NCI-H1930 (cell line): ENCODE data around the gene MPRIP.
"Not testable (repeated sequence)": the region's sequence is repeated elsewhere in the genome, so short reads cannot be mapped to it uniquely, and the experiment has no call there.

ENCODE experiments used
- DNase-seq, 2 experiments: peaks; one replicate each; lab custom pipeline; 2025; lab: John Stamatoyannopoulos, UW

MPRIP gene

DNA sequence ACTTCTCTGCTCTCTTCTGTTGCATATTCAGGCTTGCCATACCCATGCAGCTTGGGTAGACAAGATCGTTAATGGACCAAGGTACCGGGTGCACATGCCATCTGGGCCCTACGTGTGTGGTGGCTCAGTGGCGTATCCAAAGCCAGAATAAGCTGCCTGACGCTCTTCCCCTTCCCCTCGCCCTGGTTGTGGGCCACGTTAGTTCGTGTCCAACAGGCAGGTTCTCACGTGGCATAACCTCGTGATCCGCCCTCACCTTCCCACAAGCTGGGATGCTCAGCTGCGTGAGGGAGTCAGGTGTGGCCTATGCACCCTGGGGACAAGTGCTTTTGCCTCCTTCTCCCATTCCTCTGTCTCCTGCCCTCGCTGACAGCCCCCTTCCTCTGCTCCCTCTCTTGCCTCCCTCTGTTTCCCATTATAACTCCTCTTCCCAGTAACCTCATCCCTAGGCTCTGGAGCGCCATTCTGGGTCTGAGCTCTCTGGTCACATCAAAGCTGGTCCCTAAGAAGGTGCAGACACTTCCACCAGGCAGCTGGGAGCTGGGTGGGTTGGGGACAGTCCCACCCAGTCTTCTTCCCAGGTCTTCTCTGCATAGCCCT, 86.3 kb downstream of the MPRIP start:
- no peak for DNase-seq

DNA sequence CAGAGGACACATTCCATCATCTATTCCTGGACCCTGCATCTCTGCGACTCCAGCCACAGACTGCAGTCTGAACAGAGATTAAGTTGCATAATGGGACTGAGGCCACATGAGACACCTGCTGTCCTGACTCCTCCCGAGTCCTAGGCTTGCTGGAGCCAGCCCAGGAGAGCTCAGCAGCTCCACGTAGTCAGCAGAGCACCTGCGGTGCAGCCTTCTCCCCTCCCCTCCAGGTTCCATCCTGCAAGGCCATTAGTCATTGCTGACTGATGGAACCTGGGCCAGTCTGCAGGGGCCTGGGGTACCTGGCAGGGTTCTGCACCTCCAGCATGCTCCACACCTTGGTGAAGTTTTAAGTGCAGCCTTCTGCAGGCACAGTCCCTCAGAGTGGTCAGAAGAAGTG, 87.2 kb downstream of the MPRIP start:
- no peak for DNase-seq

- no peak for DNase-seq
Observed at GRCh38 chr17:17130077-17130844, 88.0 kb downstream of the MPRIP start.

DNA sequence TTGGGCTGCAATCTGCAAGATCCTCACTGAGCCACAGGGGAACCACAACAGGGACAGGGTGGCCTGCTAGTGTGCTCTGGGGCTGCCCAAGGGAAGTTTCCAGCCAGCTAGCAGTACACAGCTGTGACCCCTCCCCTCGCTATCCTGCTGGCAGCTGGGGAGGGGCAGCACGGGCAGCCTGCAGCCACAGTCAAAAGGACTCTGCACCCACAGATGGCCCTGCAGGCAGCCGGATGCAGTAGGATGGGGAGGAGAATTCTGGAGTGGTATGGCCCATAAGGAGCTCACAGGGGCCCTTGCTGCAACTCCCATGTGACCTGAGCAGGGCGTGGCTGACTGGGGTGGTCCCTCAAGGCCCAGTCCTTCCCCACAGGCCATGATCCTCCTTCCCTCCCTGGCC, 89.6 kb downstream of the MPRIP start:
- no peak for DNase-seq

DNA sequence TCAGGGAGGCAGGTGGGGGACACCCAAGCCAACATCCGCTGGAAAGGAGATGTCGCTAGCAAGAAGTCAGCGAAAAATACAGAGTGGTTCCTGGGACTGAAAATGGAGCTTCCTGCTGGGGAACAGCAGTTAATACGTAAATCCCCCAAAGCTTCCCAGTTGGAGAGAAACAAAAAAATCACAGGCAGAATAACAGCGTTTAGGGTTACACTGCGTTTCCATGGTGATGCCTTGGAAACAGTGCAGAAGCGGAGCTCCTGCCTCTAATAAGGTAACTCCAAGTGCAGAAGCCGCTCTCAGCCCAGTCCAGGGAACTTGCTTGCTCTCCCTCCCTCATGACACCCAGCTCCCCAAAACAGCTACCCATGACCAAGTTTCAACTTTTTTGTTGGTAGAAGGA, 90.5 kb downstream of the MPRIP start:
- DNase-seq, result no peak

DNA sequence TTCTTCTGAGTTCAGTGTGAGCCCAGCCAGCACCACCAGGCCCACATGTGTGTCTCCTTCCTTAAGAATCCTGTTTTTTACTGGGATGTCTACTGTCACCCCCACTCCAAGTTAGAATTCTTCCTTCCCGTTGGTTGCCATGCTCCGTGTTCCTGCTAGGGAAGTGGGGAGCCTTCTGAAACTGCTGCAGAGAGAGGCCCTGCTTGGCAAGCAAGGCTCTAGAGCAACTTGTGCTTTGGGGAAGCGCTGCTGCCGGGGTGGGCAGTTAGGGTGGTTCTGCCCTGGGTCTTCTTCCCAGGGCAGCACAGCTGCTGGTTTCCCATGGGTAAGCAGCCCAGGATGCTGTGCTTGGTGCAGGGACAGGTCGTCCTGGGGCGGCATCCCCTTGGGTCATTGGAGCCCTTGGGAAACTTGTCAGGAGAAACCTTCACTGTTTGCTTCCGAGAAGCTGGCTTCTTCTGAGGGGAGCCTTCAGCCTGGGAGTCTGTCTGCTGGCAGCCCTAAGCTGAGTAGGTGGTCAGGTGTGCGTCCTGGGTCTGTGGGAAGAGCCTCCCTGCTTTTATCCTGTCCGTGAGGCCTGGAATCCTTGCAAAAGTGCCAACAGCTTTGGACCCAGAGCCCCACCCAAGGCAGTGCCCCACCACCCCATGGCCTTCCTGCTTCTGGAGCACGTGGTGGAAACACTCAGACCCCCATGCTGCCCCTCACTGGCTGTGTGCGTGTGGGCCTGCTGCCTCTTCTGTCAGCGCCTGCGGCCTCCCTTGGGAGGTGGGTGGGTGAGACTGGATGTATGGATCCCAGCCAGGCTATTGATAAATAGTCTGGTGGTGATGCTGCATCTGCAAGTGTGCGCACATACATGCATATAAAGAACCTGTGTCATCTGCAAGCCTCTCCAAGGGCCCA, 92.0 kb downstream of the MPRIP start:
- DNase-seq, result no peak

GRCh38 chr17:17134957-17135333, 92.7 kb downstream of the MPRIP start:
- DNase-seq, result no peak

- not testable (repeated sequence) for DNase-seq
Observed at GRCh38 chr17:17136221-17136620, 94.0 kb downstream of the MPRIP start.

DNA sequence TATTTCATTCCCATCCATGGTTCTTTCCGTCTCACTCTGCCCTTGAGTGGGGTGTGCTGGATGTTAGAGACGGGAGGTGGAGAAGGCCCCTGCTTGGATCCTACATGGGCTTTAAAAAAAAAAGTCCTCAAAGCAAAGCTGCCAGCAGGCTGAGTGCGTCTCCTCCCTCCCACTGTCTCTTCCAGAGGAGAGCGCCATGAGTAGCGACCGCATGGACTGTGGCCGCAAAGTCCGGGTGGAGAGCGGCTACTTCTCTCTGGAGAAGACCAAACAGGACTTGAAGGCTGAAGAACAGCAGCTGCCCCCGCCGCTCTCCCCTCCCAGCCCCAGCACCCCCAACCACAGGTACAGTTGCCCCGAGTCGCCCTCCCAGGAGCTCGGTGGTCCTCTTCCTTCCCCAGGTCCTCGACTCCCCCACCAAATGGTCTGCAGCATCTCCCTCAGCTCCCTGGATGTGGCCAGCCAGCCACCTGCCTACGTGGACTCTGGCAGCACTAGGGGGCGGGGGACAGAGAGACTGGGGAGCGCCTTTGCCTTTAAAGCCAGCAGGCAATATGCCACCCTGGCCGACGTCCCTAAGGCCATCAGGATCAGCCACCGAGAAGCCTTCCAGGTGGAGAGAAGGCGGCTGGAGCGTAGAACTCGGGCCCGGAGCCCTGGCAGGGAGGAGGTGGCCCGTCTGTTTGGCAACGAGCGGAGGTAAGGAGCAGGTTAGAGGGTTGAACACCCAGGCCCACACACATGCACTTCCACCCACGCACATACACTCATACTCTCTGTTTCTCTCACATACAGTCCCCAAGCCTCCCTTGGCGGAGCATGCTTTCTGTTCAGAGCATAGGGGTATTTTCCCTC, 95.7 kb downstream of the MPRIP start:
- DNase-seq, result no peak

GRCh38 chr17:17139972-17140589, 97.8 kb downstream of the MPRIP start:
- DNase-seq, result no peak

- no peak for DNase-seq
Observed at GRCh38 chr17:17140590-17140980, 98.3 kb downstream of the MPRIP start.

GRCh38 chr17:17141279-17141678, 99.0 kb downstream of the MPRIP start:
- DNase-seq, result no peak

DNA sequence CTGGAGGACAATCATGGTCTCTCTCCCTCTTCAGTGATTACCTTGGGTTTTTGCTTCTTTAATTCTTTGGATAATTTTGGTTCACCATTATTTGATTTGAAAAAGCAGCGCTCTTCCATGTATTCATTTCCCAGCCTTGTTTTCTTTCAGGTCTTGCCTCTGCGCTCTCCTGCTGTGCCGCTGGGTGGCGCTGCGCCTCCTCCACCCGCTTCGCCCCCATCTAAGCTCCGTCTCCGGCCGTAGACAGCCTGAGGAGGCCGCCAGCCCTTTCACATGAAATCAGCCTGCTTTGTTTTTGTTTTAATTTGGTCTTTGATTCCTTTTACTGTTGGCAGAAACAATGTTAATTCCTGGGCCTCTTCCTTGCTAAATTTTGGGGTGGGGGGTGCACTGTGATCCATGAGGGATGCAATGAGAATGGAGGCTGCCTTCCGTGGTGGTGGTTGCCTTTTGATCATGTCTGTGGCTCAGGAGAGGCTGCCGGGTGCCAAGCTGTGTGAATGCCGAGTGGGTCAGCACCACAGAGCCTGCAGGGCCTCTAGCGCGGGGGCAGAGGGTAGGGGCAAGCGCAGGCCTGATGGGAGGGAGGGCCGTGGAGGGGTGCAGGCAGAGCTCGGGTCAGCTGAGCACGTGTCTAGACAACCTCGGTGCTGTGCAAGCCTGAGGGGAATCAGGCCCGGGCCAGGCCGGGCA, 99.7 kb downstream of the MPRIP start:
- peak in 1 of 2 experiments; percentile 5 for DNase-seq

- DNase-seq, result no peak
Observed at GRCh38 chr17:17142556-17142955, 100.3 kb downstream of the MPRIP start.

DNA sequence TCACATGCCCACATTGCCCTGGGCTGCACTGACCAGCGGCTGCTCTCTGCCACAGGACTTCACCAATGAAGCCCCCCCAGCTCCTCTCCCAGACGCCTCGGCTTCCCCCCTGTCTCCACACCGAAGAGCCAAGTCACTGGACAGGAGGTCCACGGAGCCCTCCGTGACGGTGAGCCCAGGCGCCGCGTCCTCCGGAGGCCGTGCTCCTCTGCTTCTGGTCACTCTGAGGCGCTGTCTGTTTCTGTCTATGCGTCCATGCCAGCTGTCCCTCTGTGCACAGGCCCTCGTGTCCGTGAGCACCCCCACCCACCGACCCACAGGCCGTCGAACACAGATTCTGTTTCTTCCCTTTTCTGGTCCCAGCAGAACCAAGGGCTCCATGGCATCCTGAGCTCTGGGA, 101.2 kb downstream of the MPRIP start:
- no peak for DNase-seq

DNA sequence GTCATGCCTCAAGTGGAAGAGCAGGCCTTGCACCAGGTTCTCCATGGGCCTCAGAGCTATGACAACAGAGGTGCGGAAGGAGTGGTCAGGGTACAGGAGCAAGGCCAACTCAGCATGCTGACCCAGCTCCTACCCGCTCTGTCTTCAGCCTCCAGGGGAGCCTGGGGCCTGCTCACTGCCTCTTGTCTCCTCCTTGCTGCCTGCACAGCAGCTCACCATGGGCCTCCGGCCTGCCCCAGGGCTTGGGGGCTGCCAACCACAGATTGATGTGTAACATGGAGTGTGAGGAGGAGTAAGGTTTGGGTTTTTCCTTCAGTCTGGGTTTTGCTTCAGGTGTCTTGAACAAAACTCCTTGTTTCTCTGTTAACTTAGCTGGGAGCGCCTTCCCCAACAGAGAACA, 101.8 kb downstream of the MPRIP start:
- DNase-seq, result no peak

DNA sequence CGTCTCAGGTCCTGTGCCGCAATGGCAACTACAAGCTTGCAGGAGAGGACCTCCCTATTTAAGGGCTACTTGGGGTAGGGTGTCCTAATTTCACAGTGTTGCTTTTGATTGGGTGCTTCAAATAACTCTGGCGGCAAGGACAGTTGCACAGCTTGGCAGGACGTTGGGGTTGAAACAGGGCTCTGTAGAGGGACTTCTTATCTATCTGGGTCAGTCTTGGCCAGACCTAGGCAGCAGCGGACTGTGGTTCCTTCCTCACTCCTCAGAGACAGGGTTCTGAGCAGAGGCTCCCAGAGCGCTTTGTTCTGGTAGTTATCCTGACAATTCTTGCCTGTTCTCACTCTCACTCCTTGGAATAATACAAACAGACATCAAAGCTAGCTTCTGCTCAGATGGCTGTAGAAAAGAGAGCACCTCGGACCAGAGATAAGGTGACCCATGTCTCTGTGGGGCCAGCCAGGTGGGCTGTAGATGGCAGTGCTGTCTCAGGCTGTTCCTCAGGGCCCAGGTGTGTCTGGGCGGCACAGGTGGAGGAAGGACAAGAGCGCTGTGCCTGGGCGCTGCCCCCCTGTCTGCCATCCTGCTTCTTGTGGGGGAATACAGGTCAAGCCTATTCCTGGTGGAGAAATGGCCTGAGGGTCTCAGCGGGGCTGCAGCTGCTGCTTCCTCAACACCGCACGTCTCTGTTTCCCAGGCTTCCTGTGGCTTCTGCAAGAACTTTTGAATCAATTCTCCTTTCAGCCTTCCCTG, 102.8 kb downstream of the MPRIP start:
- DNase-seq, result no peak

- DNase-seq, result no peak
Observed at GRCh38 chr17:17146786-17147406, 104.6 kb downstream of the MPRIP start.

- no peak for DNase-seq
Observed at GRCh38 chr17:17147821-17148220, 105.6 kb downstream of the MPRIP start.
